Heart left ventricle (tissue), 13 donors: ENCODE data around the gene PTPRM.

Experiments used
- CTCF ChIP-seq, 12 donors: fragments of 200-600 bp; sonication (generic) in 4 of 12; IDR thresholded peaks; one replicate each; pipeline versions ENCODE4 v1.5.0 to v1.8.0; 2018 to 2022; ENCODE audit warnings: antibody characterized with exemption in 12 of 12, mild to moderate bottlenecking in 5 of 12
- POLR2A ChIP-seq, 2 donors: fragments of 450-650 bp; IDR thresholded peaks; one replicate each; pipeline ENCODE4 v1.6.1; 2017; ENCODE audit warnings: antibody characterized with exemption in 2 of 2, mild to moderate bottlenecking in 2 of 2, moderate library complexity in 2 of 2
- donor health status: ischemic (EF 13 %, LVEDD 7.1; RV severe dilation, severe dysfunction).
- donor health status: DM: no; HTN: yes; CAD: no.
- donor health status: DM: no; HTN: no; CAD: no.
- donor health status: ischemic (EF 25% LVEDD 6.9; RV normal size, moderate dysfunction).
- donor health status: ischemic (EF 25% LVEDD 5.7; RV mildly dilated, moderate dysfunction).
- donor health status: ischemic (EF 35%, LVEDD 5.7; RV mildly dilated, moderate dysfunction).
- donor health status: nonischemic (EF 11% LVEDD 7.7; RV severe dilation, severe dysfunction).
- donor health status: DM: yes; HTN: yes; CAD: no.
- donor health status: PGD.
- donor health status: ischemic (EF 29% LVEDD 5.4; RV normal size, mild dysfunction).
- donor health status: nonischemic (EF 23%, LVEDD 6.1; RV moderate dilation, normal function).

- TF ChIP-seq CTCF (IDR thresholded peaks at IDR 0.05) = no peak
- no peak for TF ChIP-seq POLR2A (IDR thresholded peaks at IDR 0.05)
These were observed 155.8 kb downstream of the PTPRM start for GRCh38 chr18:7722955-7723354.
